HTERT RPE-1 (cell line): ENCODE results near the gene TMEM41A.

ENCODE experiments used
- in situ Hi-C: fragments of 300-500 bp; cut with MboI; formaldehyde crosslinking; loops from 4 replicates; pipeline ENCODE4 v1.14.3; 2020; ENCODE audit warnings: low sequenced_read_pairs

TMEM41A gene

GRCh38 chr3:185498503-185499396 lies at the start of gene TMEM41A:
Gene TMEM41A (minus strand): TSS chr3:185499035. CDS start chr3:185498961, 74 bp downstream.
- in situ Hi-C loops, result no loop called here

DNA sequence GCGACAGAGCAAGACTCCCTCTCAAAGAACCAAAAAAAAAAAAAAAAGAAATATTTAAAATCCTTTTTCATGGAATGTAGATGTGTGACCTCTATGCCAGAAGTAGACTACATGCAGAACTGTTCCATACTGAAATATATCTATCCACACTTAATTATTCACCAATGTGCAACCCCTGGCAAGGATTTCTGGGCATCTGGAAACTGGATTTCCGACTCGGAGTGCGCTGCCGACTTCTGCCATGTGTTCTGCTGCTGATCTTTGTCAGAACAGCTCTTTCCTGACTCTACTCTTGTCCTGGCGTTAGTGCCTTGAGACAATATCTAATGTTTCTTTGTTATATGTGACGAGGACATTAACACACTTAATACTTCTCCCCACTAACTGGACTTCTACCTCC lies 41.9 kb upstream of the TMEM41A start:
- in situ Hi-C loops, result no loop called here

GRCh38 chr3:185539934-185540333 lies 41.1 kb upstream of the TMEM41A start:
- in situ Hi-C loops, result no loop called here

DNA sequence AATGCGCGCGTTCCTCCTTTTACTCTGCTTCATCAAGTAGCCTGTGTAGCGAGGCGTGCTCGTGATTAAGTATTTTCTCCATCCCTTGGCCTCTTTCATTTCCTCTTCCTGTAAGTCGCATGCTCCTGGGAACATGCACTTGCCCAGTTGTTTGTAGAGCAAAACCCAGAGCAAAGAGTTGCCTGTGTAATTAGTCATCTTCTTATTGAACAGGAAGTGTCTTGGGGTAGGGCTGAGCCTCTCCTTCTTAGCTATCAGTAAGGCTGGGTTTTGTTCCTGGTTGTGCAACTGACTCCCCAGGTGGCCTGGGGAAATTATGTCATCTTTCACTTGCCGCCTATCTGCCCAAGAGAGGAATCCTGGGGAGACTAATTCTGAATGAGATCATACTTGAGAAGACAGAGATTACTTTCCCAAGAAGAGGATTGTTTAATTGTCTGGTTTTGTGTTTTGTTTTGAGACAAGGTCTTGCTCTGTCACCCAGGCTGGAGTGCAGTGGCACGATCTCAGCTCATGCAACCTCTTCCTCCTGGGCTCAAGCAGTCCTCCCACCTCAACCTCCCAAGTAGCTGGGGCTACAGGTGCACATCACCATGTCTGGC lies 38.6 kb upstream of the TMEM41A start:
- in situ Hi-C loops, result no loop called here

GRCh38 chr3:185534511-185534910 lies 35.7 kb upstream of the TMEM41A start:
- in situ Hi-C loops, result no loop called here

DNA sequence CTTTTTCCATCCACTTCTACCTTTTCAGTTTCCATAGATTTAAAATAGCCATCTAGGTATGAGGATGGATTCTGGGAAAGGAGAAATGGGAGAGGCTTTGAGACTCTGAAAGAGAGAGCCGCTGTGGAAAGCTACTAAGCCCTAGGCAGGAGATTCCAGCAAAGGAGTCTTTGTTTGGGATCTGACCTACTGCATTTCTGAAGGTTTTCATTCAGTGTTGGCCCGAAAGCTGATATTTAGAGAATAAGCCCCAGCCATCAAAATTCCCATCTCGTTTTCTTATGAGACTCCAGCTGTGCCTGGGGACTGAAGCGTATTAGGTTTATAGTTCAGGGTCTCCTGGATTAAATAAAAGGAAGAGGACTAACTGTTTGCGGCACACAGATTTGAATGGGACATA lies 34.1 kb upstream of the TMEM41A start:
- in situ Hi-C loops, result no loop called here

DNA sequence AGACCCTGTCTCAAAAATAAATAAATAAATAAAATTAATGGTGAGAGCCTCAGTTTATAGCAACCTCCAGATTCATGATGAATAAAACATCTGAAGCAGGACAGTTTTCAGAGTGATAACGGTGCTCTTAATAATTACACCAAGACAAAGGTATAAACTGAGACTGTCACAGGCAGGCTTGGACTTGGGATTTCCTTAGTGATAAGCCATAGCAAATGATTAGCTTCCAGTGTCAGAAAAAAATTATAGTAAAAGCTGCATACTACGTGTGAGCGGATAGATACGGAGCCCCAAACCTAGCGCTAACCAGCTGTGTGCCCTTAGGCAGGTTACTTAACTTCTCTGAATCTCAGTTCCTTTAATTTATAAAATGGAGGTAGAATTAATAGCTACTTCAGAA lies 32.0 kb upstream of the TMEM41A start:
- in situ Hi-C loops, result no loop called here

DNA sequence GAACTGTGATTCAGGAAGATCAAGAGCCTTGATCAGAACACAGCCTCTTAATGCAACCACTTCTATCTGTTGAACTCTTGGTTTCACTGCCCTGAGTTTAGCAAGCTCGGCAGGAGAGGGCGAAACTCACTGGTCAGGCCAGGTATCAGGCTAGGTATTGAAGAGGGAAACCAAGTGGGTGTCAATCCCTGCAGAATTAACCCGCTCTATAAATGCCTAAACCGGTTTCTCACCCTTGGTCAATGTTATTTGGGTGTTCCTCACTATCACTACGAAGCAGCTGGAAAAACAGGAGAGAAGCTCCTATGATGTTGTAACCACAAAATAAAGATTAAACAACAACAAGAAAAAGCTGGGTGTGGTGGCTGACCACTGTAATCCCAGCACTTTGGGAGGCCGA lies 29.7 kb upstream of the TMEM41A start:
- in situ Hi-C loops, result no loop called here

DNA sequence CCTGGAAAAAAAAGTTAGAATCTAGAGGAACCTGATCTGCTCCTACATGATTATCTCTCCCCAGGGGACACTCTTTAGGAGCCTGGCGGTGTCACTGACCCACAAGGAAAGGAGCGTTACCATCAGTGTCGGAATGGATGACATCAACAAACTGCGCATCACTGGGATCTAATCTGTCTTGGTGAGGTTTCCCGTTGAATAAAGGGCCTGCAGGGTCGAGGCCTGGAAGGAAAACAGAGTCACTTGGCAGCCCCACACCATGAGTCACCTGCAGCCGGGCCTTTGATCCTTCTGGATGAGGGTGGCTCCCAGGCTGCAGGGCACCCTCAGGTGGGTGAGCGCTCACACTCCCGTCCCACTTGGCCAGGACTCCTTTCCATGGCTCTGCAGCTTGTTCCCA lies 28.5 kb upstream of the TMEM41A start:
- in situ Hi-C loops, result no loop called here

DNA sequence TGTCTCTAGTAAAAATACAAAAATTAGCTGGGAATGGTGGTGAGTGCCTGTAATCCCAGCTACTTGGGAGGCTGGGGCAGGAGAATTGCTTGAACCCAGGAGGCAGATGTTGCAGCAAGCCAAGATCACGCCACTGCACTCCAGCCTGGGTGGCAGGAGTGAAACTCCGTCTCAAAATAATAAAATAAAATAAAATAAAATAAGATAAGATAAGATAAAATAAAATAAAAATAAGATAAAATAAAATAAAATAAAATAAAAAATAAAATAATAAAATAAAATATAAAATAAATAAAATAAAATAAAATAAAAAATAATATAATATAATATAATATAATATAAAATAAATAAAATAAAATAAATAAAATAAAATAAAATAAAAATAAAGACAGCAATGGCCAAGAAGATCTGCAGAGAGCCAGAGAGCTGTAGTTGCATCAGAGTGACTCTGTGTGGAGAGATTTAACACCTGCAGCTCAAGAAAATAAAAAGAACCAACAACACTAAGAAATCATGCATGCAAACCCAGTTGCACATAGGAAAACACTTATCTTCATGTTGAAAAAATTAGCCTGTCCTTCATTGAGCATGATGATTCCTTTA lies 27.6 kb upstream of the TMEM41A start:
- in situ Hi-C loops, result no loop called here

- in situ Hi-C loops, result no loop called here
These were observed 22.7 kb upstream of the TMEM41A start for GRCh38 chr3:185521349-185522138.

- in situ Hi-C loops, result no loop called here
These were observed 20.2 kb upstream of the TMEM41A start for GRCh38 chr3:185519021-185519420.

DNA sequence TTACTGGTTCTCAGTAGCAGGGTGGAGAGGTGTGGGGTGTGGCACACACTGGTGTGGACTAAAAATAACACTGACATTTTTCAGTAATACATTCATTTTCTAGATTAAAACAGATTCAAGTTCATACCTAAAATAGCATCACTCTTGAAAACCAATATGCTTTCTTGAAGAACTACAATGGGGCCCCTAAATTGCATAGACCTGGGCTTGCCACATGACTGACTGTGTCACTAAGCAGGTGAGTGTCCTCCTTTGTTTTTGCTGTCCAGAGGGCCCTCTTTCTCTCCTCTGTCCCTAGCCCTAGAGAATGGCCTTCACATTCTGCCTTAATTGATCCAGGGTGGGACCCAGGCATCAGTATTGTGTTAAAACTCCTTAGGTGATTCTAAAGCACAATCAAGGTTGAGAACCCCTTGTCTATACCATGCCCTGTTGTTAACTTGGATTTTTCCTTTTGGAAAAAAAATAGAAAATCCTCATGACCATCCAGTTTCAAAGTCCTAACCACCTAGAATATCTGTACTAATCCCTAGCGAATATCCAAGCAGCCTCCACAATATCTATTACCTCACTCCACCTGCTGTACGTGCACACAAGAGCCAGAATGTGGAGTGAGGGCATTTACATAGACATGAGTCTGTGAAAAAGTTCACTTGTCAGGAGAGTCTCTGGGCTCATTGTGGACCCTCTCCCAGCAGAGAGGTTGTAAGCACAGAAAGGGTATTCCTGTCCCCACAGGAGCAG lies 18.7 kb upstream of the TMEM41A start:
- in situ Hi-C loops, result no loop called here

GRCh38 chr3:185511711-185512110 lies 12.9 kb upstream of the TMEM41A start:
- in situ Hi-C loops, result no loop called here

DNA sequence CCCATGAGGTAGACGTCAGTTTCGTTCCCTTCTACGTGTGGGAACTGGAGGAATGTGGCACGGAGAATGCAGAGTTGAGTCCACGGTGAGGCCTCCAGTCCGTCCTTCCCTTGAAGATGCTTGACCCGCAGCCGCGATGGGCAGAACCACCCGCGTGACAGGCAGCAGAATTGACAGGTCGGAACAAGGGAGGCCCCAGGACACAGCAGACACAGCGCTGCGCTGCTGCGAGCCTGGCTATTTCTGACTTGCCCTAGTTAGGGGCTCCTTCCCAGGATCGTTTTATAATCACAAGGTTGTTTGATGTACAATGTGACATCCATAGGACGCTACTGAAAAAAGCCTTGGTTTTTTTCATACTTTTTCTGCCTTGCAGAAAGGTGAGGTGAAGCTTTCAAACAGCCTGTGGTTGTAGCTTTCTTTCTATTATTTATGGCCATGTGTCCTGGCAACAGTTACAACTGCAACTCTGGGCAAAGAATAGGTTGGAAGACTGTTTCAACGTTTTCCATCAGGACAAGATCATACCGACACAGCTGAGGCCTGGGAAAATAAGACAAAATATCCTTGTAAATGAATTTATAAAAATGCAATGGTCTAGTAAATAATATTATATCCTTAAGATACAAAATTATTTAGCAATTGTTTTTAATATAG lies 9.6 kb upstream of the TMEM41A start:
- in situ Hi-C loops, result no loop called here

DNA sequence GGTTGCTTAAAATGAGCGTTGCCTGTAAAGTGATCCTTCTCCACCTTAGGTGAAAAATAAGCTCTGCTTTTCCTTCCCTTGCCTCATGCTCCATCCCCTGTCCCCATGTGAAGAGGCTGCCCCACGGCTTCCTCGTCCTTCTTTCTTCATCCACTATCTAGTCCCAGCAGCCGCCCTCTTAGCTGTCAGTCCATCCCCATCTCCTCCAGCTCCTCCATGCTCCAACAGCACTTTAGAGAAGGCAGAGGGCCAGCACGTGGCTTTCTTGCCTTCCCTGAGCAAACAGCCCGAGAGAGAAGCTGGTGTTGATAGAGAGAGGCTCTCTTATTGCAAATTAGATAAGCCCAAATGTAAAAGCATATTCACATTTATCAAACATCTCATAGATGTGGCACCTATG lies 9.0 kb upstream of the TMEM41A start:
- in situ Hi-C loops, result no loop called here

DNA sequence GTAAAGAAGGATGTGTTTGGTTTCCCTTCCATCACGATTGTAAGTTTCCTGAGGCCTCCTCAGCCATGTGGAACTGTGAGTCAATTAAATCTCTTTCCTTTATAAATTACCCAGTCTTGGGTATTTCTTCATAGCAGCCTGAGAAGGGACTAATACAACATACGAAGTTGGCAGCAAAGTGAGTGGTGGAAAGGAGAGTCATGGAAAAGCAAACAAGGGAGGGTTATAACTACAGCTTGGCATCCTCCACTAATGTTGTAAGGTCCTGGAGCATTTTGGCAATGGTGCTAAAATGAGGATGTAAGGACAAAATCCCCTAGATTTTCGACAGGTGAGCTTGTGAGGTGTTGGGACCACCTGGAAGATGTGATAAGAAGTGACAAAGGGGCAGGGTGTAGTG lies 5.8 kb upstream of the TMEM41A start:
- in situ Hi-C loops, result no loop called here

DNA sequence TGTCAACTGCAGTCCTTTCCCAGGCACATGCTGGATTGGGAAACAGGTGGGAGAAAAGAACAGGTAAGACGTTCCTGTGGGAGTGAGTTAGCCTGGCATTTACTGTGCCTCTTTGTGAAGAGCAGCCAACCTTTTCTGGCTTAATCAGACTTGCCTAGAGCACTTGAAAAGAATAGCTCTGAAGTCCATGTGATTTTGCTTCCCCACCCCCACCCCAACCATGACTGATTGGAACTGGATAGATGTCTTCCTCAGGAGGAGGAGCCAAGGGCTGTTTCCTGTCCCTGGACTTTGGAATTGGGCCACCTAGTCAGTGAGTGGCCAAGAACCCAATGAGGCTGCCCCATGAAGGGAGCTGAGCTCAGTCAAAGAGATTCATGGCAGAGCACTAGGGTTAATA lies 4.7 kb upstream of the TMEM41A start:
- in situ Hi-C loops, result no loop called here

DNA sequence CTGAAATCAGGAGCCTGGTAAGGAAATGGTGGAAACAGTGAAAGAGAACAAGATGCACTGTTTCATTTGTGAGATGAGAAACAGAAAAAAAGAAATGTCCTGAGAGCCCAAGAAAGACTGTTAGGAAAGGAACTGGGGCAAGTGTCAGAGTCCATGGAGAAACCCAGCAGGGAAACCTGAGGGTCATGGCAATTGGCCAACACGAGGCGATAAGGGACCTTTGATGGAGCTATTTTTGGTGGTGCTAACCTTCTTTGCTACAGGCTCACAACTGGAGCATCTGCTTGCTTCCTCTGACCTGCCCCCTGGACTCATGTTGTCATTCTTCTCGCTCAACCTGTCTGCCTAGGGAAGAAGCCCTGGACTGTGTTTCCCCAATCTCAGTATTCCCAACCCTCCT lies 4.2 kb upstream of the TMEM41A start:
- in situ Hi-C loops, result no loop called here

DNA sequence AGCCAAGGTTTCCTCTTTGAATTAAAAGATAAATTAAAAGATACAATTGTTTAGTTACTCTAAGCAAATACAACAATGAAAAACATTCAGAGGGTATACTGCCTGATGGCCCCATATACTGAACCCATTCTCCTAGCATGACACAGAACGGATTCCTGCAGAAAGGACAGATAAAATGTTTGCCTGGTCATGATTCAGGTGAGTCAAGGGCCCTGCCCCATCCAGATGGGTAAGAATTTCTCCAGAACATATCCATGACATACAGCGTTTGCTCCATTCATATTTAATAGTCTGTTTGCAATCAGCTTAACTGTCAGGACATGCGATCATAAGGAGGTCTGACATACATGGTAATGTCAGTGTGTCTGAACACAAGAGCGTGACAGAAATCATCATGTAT lies 8.6 kb downstream of the TMEM41A start:
- in situ Hi-C loops, result no loop called here
